ENCODE measurements around the gene NBEA. TPM values are rescaled to one million over a fixed set of nuclear protein-coding genes. Genes with fewer than 3 reads are reported as not detected.

The NBEA gene
- total RNA-seq, 1 experiment from 2014 or later, result 4.4 TPM

- Histone ChIP-seq H2AFZ (ENCODE audit: low read length) (peak overlapping the region; percentile 74), H3K9ac (ENCODE audit: low read length) (no peak overlapping the region), H3K27ac (ENCODE audit: low read length) (no peak overlapping the region), H3K79me2 (ENCODE audit: low read length) (no peaks in the 10 kb centered on the region), H3K9me3 (ENCODE audit: low read length) (no peaks in the 10 kb centered on the region), H3F3A (ENCODE audit: low read length, unreplicated experiment) (no peaks in the 10 kb centered on the region), H4K20me1 (ENCODE audit: low read length) (no peaks in the 10 kb centered on the region), H3K9me2 (replicated peaks; ENCODE audit: low read length) (no peaks in the 10 kb centered on the region), H3K4me1 (ENCODE audit: insufficient read depth, low read length) (peaks cover 19% of the 10 kb centered on the region; the same call in 1 of the 2 replicates), H3K36me3 (ENCODE audit: low read depth, low read length) (no peaks in the 10 kb centered on the region), H3K4me2 (ENCODE audit: low read length) (peak overlapping the region; percentile 85), H3K27me3 (ENCODE audit: low read length) (no peaks in the 10 kb centered on the region), H3K4me3 (ENCODE audit: low read length) (peak overlapping the region; percentile 53)
- TF ChIP-seq EZH2 (IDR thresholded peaks at IDR 0.05; ENCODE audit: low read length, unreplicated experiment) (no peak), EZH2phosphoT487 (IDR thresholded peaks at IDR 0.05; ENCODE audit: borderline replicate concordance, low read length) (no peak), CTCF (conservative IDR thresholded peaks at IDR 0.05; ENCODE audit: low read depth, low read length) (no peak)
- peak; percentile 50 for DNase-seq
- POLR2A ChIA-PET (ENCODE audit: unreplicated experiment), result no interaction called here
- BruUV-seq (replicated peaks), result no TSS peak
- intact Hi-C loops (cut with micrococcal nuclease), result no loop called here
- peak; percentile 86 for ATAC-seq
- CTCF ChIA-PET, result no interaction called here
These were observed 757.0 kb downstream of the NBEA start for GRCh38 chr13:35698911-35699576.

- ChIA-PET CTCF (no interaction called here), POLR2A (ENCODE audit: unreplicated experiment) (no interaction called here)
- no peak for TF ChIP-seq EZH2 (IDR thresholded peaks at IDR 0.05; ENCODE audit: low read length, unreplicated experiment)
- no peak for TF ChIP-seq EZH2phosphoT487 (IDR thresholded peaks at IDR 0.05; ENCODE audit: borderline replicate concordance, low read length)
- TF ChIP-seq CTCF (conservative IDR thresholded peaks at IDR 0.05; ENCODE audit: low read depth, low read length), result no peak
- Histone ChIP-seq H3F3A (ENCODE audit: low read length, unreplicated experiment) (no peaks in the 10 kb centered on the region), H3K9me2 (replicated peaks; ENCODE audit: low read length) (no peaks in the 10 kb centered on the region), H2AFZ (ENCODE audit: low read length) (peak overlapping the region; percentile 74), H3K27ac (ENCODE audit: low read length) (no peak overlapping the region), H4K20me1 (ENCODE audit: low read length) (no peaks in the 10 kb centered on the region), H3K79me2 (ENCODE audit: low read length) (no peaks in the 10 kb centered on the region), H3K9me3 (ENCODE audit: low read length) (no peaks in the 10 kb centered on the region), H3K4me2 (ENCODE audit: low read length) (peak overlapping the region; percentile 85), H3K27me3 (ENCODE audit: low read length) (no peaks in the 10 kb centered on the region), H3K9ac (ENCODE audit: low read length) (no peak overlapping the region), H3K4me3 (ENCODE audit: low read length) (peak overlapping the region; percentile 53), H3K4me1 (ENCODE audit: insufficient read depth, low read length) (peaks cover 22% of the 10 kb centered on the region; the same call in 1 of the 2 replicates), H3K36me3 (ENCODE audit: low read depth, low read length) (no peaks in the 10 kb centered on the region)
- peak; percentile 49 for ATAC-seq
- BruUV-seq (replicated peaks), result no TSS peak
- DNase-seq, result peak; percentile 26
- intact Hi-C loops (cut with micrococcal nuclease), result no loop called here
These were observed 757.9 kb downstream of the NBEA start for GRCh38 chr13:35699825-35700510.

- POLR2A ChIA-PET (ENCODE audit: unreplicated experiment), result no interaction called here
- BruUV-seq (replicated peaks), result no TSS peak
- no peak overlapping the region for H3K9ac ChIP-seq (ENCODE audit: low read length)
- no peak overlapping the region for H3K27ac ChIP-seq (ENCODE audit: low read length)
- peaks cover 22% of the 10 kb centered on the region; the same call in 1 of the 2 replicates for H3K4me1 ChIP-seq (ENCODE audit: insufficient read depth, low read length)
- H3K27me3 ChIP-seq (ENCODE audit: low read length), result no peaks in the 10 kb centered on the region
- peak overlapping the region; percentile 85; the same call in 1 of the 2 replicates for H3K4me2 ChIP-seq (ENCODE audit: low read length)
- no peaks in the 10 kb centered on the region for H3K36me3 ChIP-seq (ENCODE audit: low read depth, low read length)
- TF ChIP-seq EZH2phosphoT487 (IDR thresholded peaks at IDR 0.05; ENCODE audit: borderline replicate concordance, low read length) (no peak), EZH2 (IDR thresholded peaks at IDR 0.05; ENCODE audit: low read length, unreplicated experiment) (no peak)
- H3K4me3 ChIP-seq (ENCODE audit: low read length), result no peak overlapping the region
- H3K9me2 ChIP-seq (replicated peaks; ENCODE audit: low read length), result no peaks in the 10 kb centered on the region
- DNase-seq (no peak), ATAC-seq (no peak)
- intact Hi-C loops (cut with micrococcal nuclease), result no loop called here
- H4K20me1 ChIP-seq (ENCODE audit: low read length), result no peaks in the 10 kb centered on the region
- H3F3A ChIP-seq (ENCODE audit: low read length, unreplicated experiment), result no peaks in the 10 kb centered on the region
- CTCF ChIA-PET, result no interaction called here
- no peaks in the 10 kb centered on the region for H3K9me3 ChIP-seq (ENCODE audit: low read length)
- no peaks in the 10 kb centered on the region for H3K79me2 ChIP-seq (ENCODE audit: low read length)
- no peak overlapping the region for H2AFZ ChIP-seq (ENCODE audit: low read length)
These were observed 758.6 kb downstream of the NBEA start for GRCh38 chr13:35700671-35701070.
